PFSK-1 (cell line): ENCODE measurements around the gene PPCDC.
A peak's percentile ranks its signal among the peaks of the same experiment; 100 is the strongest.

Experiments used
- FOXP2 ChIP-seq: optimal IDR thresholded peaks from 2 replicates; pipeline ENCODE3; 2011; ENCODE audit warnings: borderline replicate concordance, control low read depth, inconsistent platforms; ENCODE audit not compliant: insufficient read depth; ENCODE audit errors: extremely low read length, extremely low read depth
- POLR2AphosphoS5 ChIP-seq: IDR thresholded peaks from 2 replicates; pipeline ENCODE4 v1.6.1; 2012; ENCODE audit warnings: low read depth, mild to moderate bottlenecking, control low read depth, low read length, moderate library complexity
- SIN3A ChIP-seq: IDR thresholded peaks from 2 replicates; pipeline ENCODE4 v1.6.1; 2012; ENCODE audit warnings: mild to moderate bottlenecking, low read length, moderate library complexity, borderline replicate concordance; ENCODE audit not compliant: insufficient read depth
- TAF1 ChIP-seq: IDR thresholded peaks from 2 replicates; pipeline ENCODE4 v1.6.1; 2012; ENCODE audit warnings: low read length, control low read depth, borderline replicate concordance; ENCODE audit not compliant: insufficient read depth
- TF ChIP-seq, protein P1 (sequence below), 2 experiments: IDR thresholded peaks; 2 replicates each; pipeline versions ENCODE4 v1.6.1 to v1.8.0; 2011 to 2012; ENCODE audit warnings: low read depth in 2 of 2, low read length in 2 of 2, control low read depth in 1 of 2, inconsistent platforms in 1 of 2, mild to moderate bottlenecking in 1 of 2, moderate library complexity in 1 of 2; ENCODE audit not compliant: insufficient read depth in 1 of 2

PPCDC gene

DNA sequence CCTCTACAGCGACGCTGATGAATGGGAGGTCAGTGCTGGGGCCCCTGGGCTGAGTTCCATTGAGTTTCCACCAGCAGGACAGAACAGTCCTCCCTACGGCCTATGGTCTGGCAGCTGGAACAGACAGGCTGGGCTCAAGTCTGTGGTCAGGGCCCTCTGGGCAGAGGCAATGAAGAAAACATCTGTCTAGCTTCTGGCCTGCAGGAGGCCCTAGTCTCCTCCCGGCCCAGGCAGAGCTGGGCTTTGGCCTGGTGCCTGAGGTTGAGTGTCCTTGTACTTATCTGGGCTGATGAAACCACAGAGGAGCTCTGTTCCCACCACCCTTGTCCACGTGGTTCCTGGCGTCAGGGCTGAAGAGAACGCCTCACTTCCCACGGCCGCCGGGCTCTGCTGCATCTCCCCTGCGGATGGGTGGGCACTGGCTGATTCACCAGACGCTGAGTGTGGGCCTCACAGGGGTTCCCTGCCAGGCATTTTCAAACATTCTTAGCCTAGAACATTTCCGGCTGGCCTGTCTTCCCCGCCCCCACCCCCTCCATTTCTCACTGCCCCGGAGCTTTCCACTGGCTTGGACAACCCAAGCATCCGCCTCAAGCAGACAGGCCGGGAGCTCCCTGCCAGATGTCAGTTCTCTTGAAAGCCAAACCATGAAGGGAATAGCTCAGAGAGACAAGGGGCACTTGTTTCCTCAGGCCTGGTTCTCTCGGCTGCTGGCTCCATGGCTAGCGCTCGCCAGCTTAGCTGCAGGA, 20.3 kb downstream of the PPCDC start:
- TF ChIP-seq SIN3A, result no peak
- no peak for TF ChIP-seq FOXP2
- TF ChIP-seq POLR2AphosphoS5, result no peak
- TF ChIP-seq, protein P1, sequence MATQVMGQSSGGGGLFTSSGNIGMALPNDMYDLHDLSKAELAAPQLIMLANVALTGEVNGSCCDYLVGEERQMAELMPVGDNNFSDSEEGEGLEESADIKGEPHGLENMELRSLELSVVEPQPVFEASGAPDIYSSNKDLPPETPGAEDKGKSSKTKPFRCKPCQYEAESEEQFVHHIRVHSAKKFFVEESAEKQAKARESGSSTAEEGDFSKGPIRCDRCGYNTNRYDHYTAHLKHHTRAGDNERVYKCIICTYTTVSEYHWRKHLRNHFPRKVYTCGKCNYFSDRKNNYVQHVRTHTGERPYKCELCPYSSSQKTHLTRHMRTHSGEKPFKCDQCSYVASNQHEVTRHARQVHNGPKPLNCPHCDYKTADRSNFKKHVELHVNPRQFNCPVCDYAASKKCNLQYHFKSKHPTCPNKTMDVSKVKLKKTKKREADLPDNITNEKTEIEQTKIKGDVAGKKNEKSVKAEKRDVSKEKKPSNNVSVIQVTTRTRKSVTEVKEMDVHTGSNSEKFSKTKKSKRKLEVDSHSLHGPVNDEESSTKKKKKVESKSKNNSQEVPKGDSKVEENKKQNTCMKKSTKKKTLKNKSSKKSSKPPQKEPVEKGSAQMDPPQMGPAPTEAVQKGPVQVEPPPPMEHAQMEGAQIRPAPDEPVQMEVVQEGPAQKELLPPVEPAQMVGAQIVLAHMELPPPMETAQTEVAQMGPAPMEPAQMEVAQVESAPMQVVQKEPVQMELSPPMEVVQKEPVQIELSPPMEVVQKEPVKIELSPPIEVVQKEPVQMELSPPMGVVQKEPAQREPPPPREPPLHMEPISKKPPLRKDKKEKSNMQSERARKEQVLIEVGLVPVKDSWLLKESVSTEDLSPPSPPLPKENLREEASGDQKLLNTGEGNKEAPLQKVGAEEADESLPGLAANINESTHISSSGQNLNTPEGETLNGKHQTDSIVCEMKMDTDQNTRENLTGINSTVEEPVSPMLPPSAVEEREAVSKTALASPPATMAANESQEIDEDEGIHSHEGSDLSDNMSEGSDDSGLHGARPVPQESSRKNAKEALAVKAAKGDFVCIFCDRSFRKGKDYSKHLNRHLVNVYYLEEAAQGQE (IDR thresholded peaks at IDR 0.05; ENCODE audit: insufficient read depth in 1 of 2, low read depth in 2 of 2, low read length in 2 of 2), result peak in 1 of 2 experiments; percentile 28; a peak in 1 of 4 replicates
- no peak for TF ChIP-seq TAF1

DNA sequence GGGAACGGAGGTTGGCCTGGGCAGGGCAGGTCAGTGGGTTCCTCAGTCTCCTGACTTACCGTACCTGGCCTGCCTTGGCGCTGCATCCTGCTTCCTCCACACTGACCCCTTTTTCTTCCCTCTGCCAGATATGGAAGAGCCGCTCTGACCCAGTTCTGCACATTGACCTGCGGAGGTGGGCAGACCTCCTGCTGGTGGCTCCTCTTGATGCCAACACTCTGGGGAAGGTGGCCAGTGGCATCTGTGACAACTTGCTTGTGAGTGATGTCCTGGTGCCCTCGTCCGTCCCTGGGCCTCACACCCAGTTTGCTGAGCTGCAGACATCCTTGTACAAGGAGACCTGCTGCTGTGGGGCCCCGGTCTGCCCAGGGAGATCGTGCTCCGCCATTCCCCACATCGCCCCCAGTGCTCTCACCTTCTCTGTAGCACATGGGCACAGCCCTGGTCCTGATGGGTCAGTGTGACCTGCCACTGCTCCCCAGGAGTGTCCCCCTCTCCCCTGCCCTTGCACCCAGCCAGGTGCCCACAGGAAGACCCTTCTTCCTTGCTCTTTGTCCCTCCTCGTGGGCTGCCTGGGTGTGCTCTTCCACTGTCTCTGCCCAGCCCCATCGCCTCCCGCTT, 21.0 kb downstream of the PPCDC start:
- TF ChIP-seq SIN3A (no peak), POLR2AphosphoS5 (no peak), FOXP2 (no peak), TAF1 (no peak)
- TF ChIP-seq, protein P1 (IDR thresholded peaks at IDR 0.05; ENCODE audit: insufficient read depth in 1 of 2, low read depth in 2 of 2, low read length in 2 of 2), result no peak

DNA sequence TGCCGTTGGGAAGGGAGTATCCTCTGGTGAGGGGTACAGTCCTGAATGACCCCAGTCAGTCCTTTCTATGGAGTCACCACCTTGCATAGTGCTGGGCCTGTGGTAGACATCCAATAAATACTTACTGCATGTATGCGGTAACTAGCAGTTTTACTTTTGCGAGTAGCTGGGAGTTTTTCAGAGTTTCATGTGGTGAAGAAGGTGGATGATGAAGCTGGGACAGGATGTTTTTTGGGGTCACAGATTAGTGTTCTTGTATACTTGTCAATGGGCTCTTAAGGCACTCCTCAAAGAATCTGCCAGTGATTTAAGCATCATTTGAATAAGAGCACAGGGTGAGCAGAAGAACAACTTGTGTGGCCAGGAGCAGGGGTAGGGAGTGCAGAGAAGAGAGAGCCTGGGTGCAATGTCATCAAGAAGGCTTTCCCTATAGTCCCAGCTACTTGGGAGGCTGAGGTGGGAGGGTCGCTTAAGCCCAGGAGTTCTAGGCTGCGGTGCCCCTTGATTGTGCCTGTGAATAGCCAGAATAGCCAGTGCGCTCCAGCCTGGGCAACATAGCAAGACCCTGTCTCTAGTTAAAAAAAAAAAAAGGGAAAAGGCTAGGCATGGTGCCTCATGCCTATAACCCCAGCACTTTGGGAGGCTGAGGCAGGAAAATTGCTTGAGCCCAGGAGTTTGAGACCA, 22.1 kb downstream of the PPCDC start:
- TF ChIP-seq, protein P1 (IDR thresholded peaks at IDR 0.05; ENCODE audit: insufficient read depth in 1 of 2, low read depth in 2 of 2, low read length in 2 of 2), result no peak
- no peak for TF ChIP-seq FOXP2
- no peak for TF ChIP-seq POLR2AphosphoS5
- no peak for TF ChIP-seq SIN3A

DNA sequence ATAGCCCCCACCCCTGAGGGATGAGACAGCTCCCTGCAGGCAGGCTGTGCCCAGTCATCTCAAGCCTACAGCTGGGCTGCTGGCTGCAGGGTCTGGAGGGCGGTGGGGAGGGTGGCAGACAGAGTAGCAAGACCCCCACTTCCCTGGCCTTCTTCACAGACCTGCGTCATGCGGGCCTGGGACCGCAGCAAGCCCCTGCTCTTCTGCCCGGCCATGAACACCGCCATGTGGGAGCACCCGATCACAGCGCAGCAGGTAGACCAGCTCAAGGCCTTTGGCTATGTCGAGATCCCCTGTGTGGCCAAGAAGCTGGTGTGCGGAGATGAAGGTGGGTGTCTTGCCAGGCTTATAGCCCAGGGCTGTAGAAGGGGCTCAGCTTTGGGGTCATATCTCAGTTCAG, 25.0 kb downstream of the PPCDC start:
- TF ChIP-seq FOXP2 (no peak), TAF1 (no peak), SIN3A (no peak), POLR2AphosphoS5 (no peak)
- TF ChIP-seq, protein P1 (IDR thresholded peaks at IDR 0.05; ENCODE audit: insufficient read depth in 1 of 2, low read depth in 2 of 2, low read length in 2 of 2), result no peak
